Sigmoid colon (tissue), 7 donors: ENCODE results near the gene HARS2. TPM values are rescaled to one million over a fixed set of nuclear protein-coding genes. Genes with fewer than 3 reads are reported as not detected.

Experiments used
- DNase-seq: peaks from one replicate; pipeline ENCODE4 v3.0.0-alpha.2; 2019
- H3K27ac ChIP-seq, 4 donors: fragments of 200-600 bp; sonication (generic); one replicate each; pipeline ENCODE4 v1.5.1; 2016 to 2019; ENCODE audit warnings: mild to moderate bottlenecking in 1 of 4
- H3K27me3 ChIP-seq, 3 donors: fragments of 200-600 bp; sonication (generic); one replicate each; pipeline ENCODE4 v1.5.1; 2019; ENCODE audit warnings: mild to moderate bottlenecking in 1 of 3
- H3K36me3 ChIP-seq, 4 donors: fragments of 200-600 bp; sonication (generic); one replicate each; pipeline ENCODE4 v1.5.1; 2016 to 2019
- H3K4me1 ChIP-seq, 4 donors: fragments of 200-600 bp; sonication (generic); one replicate each; pipeline ENCODE4 v1.5.1; 2017 to 2019
- H3K4me3 ChIP-seq, 4 donors: fragments of 200-600 bp; sonication (generic); one replicate each; pipeline ENCODE4 v1.5.1; 2017 to 2019; ENCODE audit warnings: mild to moderate bottlenecking in 2 of 4, moderate library complexity in 1 of 4
- H3K9me3 ChIP-seq, 4 donors: fragments of 200-600 bp in 3 of 4; sonication (generic) in 3 of 4; one replicate each; pipeline versions ENCODE4 v1.5.1 to v1.6.1; 2013 to 2019
- CTCF ChIP-seq, 4 experiments: fragments of 450-650 bp in 3 of 4; fragments of 200-600 bp in 1 of 4; IDR thresholded peaks; one replicate each; pipeline ENCODE4 v1.5.1; 2016 to 2019; ENCODE audit warnings: antibody characterized with exemption in 4 of 4, mild to moderate bottlenecking in 3 of 4, moderate library complexity in 2 of 4
- EP300 ChIP-seq, 4 donors: sonication (generic); formaldehyde crosslinking; IDR thresholded peaks; one replicate each; pipeline ENCODE4 v1.6.1; 2017; ENCODE audit warnings: antibody characterized with exemption in 4 of 4
- POLR2A ChIP-seq, 2 donors: fragments of 450-650 bp; IDR thresholded peaks; one replicate each; pipeline ENCODE4 v1.6.1; 2016; ENCODE audit warnings: antibody characterized with exemption in 2 of 2, mild to moderate bottlenecking in 2 of 2, moderate library complexity in 2 of 2
- POLR2AphosphoS5 ChIP-seq, 4 donors: sonication (generic); formaldehyde crosslinking; IDR thresholded peaks; one replicate each; pipeline ENCODE4 v1.6.1; 2017; ENCODE audit warnings: antibody characterized with exemption in 4 of 4
- WGBS, 2 donors: extraction: QIAGEN DNeasy Blood & Tissue Kit; methylation state at CpG; one replicate each; pipeline ENCODE4 v1.1.7; 2013; 5-methylcytosine and 5-hydroxymethylcytosine counted together
- intact Hi-C: fragments of 100-400 bp; cut with DNase I; formaldehyde crosslinking; loops from one replicate; pipeline ENCODE4 v1.15.1; 2023
- polyA plus RNA-seq, 3 donors: library from polyadenylated mRNA; stranded (reverse); fragments of 200-250 nt; gene quantifications; one replicate each; pipeline ENCODE4 v1.2.3, GENCODE V29; 2013
- total RNA-seq, 4 donors: library from RNA; depleted of rRNA; stranded (reverse); fragments of >200 nt; gene quantifications; one replicate each; pipeline ENCODE4 v1.1.0, GENCODE V29; 2016
- donor health status: healthy with polysubstance abuse.
- donor health status: Bipolar disorder and iron deficiency.
- donor health status: healthy.

The HARS2 gene
- total and polyA plus RNA-seq, 7 donors: 18.2 to 34.7 (median 19.4) TPM

DNA sequence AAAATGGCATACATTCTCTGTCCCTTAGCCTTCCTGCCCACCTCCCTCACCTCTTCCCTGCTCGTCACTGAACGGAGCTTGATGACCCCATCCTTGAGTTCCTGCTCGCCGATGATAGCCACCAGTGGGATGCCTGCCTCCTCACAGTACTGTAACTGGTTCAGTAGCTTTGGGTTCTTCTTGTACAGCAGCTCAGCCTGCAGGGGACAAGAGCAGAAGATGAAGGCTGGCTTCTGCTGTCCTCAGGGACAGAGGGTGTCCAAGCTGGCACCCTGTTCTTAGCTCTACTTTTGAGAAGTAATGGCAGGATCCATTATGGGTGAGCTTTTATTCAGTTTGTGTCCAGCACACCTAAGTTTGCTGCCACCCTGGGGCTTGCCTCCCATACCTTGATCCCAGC lies 16.6 kb upstream of the HARS2 start:
- Histone ChIP-seq H3K4me1 (peaks cover 0 to 7% (median 2%) of the 10 kb centered on the region in 4 donors), H3K27ac (no peak overlapping the region), H3K27me3 (no peaks in the 10 kb centered on the region), H3K4me3 (no peak overlapping the region), H3K36me3 (peaks cover 22 to 81% (median 36%) of the 10 kb centered on the region in 4 donors), H3K9me3 (no peaks in the 10 kb centered on the region)
- 95 to 96% methylated on average over 4 of the region's 4 CpGs for WGBS, 2 donors
- TF ChIP-seq CTCF (IDR thresholded peaks at IDR 0.05) (no peak), EP300 (IDR thresholded peaks at IDR 0.05) (no peak), POLR2AphosphoS5 (IDR thresholded peaks at IDR 0.05) (no peak), POLR2A (IDR thresholded peaks at IDR 0.05) (no peak)
- DNase-seq: no peak
- intact Hi-C loops: no loop called here

DNA sequence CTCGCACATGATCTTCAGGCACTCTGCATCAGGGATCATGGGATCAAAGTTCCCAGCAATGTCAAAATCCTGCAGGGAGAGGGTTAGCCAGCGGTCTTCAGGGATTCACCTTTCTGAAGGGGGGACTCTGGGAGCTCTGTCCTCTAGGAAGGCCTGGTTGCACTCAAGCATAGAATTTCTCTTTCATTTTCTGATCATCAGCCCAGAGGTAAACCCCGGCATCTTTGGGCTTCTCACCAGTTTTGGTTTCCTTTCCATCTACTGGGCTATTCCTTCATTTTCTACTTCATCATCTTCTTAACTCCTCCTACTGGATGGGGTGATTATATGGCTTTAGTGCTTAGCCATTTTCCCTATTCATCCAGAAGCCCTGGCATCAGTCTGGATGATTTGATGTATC lies 13.3 kb upstream of the HARS2 start:
- 72 to 92% methylated on average over 3 of the region's 3 CpGs for WGBS, 2 donors
- H3K36me3 ChIP-seq: peaks cover 20 to 88% (median 40%) of the 10 kb centered on the region in 4 donors
- intact Hi-C loops: no loop called here

GRCh38 chr5:140678993-140679392 lies 12.3 kb upstream of the HARS2 start:
- no peaks in the 10 kb centered on the region for H3K9me3 ChIP-seq
- no peak overlapping the region for H3K27ac ChIP-seq
- DNase-seq: no peak
- intact Hi-C loops: no loop called here
- H3K27me3 ChIP-seq: no peaks in the 10 kb centered on the region
- H3K4me3 ChIP-seq: no peak overlapping the region
- TF ChIP-seq EP300 (IDR thresholded peaks at IDR 0.05): no peak
- TF ChIP-seq POLR2AphosphoS5 (IDR thresholded peaks at IDR 0.05): no peak
- TF ChIP-seq CTCF (IDR thresholded peaks at IDR 0.05): no peak
- TF ChIP-seq POLR2A (IDR thresholded peaks at IDR 0.05): no peak
- no peaks in the 10 kb centered on the region for H3K4me1 ChIP-seq
- H3K36me3 ChIP-seq: peaks cover 20 to 94% (median 40%) of the 10 kb centered on the region in 4 donors
- 96 to 97% methylated on average over 7 of the region's 7 CpGs for whole genome bisulfite sequencing, 2 donors

More for the DNA sequence above, 13.3 kb upstream of the HARS2 start:
- no peak for DNase-seq
- no peak overlapping the region for H3K4me3 ChIP-seq
- H3K4me1 ChIP-seq: peaks cover 0 to 2% (median 0%) of the 10 kb centered on the region in 4 donors
- H3K27ac ChIP-seq: no peak overlapping the region
- no peaks in the 10 kb centered on the region for H3K9me3 ChIP-seq
- H3K27me3 ChIP-seq: no peaks in the 10 kb centered on the region
- no peak for TF ChIP-seq POLR2AphosphoS5 (IDR thresholded peaks at IDR 0.05)
- no peak for TF ChIP-seq POLR2A (IDR thresholded peaks at IDR 0.05)
- TF ChIP-seq EP300 (IDR thresholded peaks at IDR 0.05): no peak
- no peak for TF ChIP-seq CTCF (IDR thresholded peaks at IDR 0.05)

GRCh38 chr5:140690376-140690932 lies 801 bp upstream of the HARS2 start:
- no peak for DNase-seq
- 43 to 56% methylated on average over 8 of the region's 8 CpGs for whole genome bisulfite sequencing, 2 donors
- Histone ChIP-seq H3K9me3 (no peaks in the 10 kb centered on the region), H3K27me3 (no peaks in the 10 kb centered on the region), H3K27ac (peak overlapping the region; percentile 80 to 88 (median 83)), H3K4me3 (peak overlapping the region; percentile 48 to 87 (median 76)), H3K4me1 (peaks cover 0 to 35% (median 26%) of the 10 kb centered on the region in 4 donors), H3K36me3 (peaks cover under 1 to 47% (median 19%) of the 10 kb centered on the region in 4 donors)
- no peak for TF ChIP-seq CTCF (IDR thresholded peaks at IDR 0.05)
- TF ChIP-seq POLR2A (IDR thresholded peaks at IDR 0.05): no peak
- intact Hi-C loops: loop anchor here (2.0 to 5.0 kb wide), 4 partner anchors 26 to 288 kb away; partner anchors contain the start of genes ANKHD1, EIF4EBP3, IK and NDUFA2
